HG03097 (cell line): ENCODE measurements around the gene HINT1.
A peak's percentile ranks its signal among the peaks of the same experiment; 100 is the strongest.

Source experiments
- ATAC-seq: cut with Tn5 transposase; IDR thresholded peaks from one replicate; pipeline ENCODE4 v1.9.1; 2021; ENCODE audit not compliant: unreplicated experiment, low FRiP score

HINT1 gene

GRCh38 chr5:131114754-131115153 is 50.3 kb downstream of the HINT1 start:
- no peak for ATAC-seq

GRCh38 chr5:131112424-131112823 is 52.6 kb downstream of the HINT1 start:
- ATAC-seq = no peak

GRCh38 chr5:131110256-131110594 is 54.8 kb downstream of the HINT1 start:
- no peak for ATAC-seq

GRCh38 chr5:131109540-131110255 is 55.4 kb downstream of the HINT1 start:
- peak; percentile 87 for ATAC-seq
